GM19099 (cell line): ENCODE results near the gene SBF2.

ENCODE experiments used
- POLR2A ChIP-seq: IDR thresholded peaks from 3 replicates; pipeline ENCODE4 v1.6.1; 2011; ENCODE audit warnings: low read depth; ENCODE audit not compliant: insufficient read length; ENCODE audit errors: extremely low read depth

SBF2 gene

GRCh38 chr11:9861860-9862725 lies 431.9 kb downstream of the SBF2 start:
- no peak for TF ChIP-seq POLR2A

- no peak for TF ChIP-seq POLR2A
These were observed 434.3 kb downstream of the SBF2 start for GRCh38 chr11:9859554-9860305.

GRCh38 chr11:9858822-9859221 lies 435.2 kb downstream of the SBF2 start:
- TF ChIP-seq POLR2A = no peak

- TF ChIP-seq POLR2A = no peak
These were observed 435.8 kb downstream of the SBF2 start for GRCh38 chr11:9858218-9858617.

DNA sequence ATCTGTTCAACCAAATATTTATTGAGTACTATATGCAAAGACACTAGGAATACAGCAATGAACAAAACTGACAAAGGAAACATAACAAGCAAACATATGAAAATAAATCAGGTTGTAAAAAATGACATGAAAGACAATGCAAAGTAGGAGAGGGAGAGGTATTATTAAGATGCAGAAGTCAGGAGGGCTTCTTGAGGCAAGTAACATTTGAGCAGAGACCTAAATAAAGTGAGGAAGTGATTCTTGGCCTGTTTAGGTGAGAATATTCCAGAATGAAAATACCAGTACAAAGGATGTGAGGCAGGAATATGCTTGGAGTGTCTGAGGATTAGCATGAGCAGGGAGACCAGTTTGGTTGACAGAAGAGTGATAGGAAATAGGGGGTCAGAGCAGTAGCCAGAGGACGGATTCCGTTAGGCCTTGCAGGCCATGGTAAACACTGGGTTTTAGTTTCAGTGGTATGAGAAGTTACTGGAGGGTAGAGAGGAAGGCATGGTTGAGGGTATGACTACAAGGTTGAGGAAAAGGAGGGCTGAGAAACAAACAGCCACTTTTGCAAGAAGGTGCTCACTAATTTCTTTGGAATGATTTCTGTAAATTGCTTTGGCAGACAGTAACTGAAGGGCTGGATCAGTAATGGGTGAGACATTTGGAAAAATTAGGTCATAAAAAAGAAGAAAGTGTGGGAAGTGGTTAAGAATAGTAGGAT lies 438.3 kb downstream of the SBF2 start:
- TF ChIP-seq POLR2A = no peak

DNA sequence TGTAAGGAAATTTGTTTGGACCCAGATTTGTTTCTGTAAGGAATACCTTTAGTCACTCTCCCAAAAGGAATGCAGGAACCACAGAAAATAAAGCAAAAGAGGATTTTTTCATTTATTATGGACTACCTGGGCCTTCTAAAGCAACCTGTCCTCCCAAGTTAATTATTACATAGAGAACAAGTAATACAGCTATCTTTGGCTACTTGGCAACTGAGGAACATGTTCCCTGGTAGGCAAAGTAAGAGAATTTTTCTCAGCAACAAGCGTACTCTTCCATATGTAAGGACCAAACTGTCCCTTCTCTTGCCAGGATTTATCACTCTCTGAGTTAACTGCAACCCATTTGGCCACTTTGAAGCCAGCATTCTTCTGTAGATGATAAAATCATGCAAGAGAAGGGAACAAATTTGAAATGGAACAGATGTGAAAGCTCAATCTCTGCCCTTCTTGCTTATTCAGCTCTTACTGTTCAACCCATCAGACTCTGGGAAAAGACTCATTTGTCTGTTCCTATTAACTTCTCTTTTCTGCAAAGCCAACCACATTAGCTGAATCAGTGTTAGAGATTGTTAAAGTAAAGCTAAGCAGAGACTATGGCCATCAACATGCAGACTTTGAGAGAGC lies 440.0 kb downstream of the SBF2 start:
- TF ChIP-seq POLR2A = no peak

DNA sequence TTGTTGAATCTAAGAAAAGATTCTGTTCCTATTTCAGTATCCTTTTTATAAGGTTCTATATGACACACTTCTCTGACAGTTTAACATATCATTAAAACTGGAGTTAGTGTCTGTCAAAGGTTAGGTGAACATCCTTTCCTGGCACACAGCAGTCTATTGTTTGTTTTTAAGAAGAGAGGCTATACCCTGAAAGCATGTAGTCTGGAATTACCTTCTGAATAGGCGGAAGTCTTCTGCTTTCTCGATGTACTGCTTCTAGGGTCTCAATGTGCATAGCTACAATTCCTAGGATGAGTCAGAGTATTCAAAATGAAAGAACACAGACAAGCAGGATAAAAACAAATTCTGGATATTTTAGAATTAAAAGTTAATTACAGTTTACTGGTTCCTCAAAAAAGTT lies 441.6 kb downstream of the SBF2 start:
- no peak for TF ChIP-seq POLR2A

DNA sequence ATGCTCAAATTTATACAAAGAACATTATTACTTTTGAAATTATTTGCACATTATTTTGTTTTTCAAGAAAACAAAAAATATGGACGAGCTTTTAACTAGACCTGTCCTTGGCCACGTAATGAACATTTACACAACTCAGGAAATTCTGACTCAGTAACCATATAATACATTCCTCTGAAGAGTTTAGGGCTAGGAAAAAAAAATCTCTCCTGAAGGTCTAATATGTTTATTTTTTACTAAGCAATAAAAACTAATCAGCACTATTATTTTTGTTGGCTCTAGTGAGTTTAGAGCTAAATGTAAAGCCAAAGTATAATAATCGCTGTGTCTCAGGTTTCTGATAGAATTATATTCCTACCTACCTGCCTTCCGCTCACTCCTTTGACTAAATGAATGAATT lies 442.7 kb downstream of the SBF2 start:
- no peak for TF ChIP-seq POLR2A

- TF ChIP-seq POLR2A = no peak
These were observed 443.7 kb downstream of the SBF2 start for GRCh38 chr11:9850224-9850895.

- TF ChIP-seq POLR2A = no peak
These were observed 444.6 kb downstream of the SBF2 start for GRCh38 chr11:9849389-9849788.

DNA sequence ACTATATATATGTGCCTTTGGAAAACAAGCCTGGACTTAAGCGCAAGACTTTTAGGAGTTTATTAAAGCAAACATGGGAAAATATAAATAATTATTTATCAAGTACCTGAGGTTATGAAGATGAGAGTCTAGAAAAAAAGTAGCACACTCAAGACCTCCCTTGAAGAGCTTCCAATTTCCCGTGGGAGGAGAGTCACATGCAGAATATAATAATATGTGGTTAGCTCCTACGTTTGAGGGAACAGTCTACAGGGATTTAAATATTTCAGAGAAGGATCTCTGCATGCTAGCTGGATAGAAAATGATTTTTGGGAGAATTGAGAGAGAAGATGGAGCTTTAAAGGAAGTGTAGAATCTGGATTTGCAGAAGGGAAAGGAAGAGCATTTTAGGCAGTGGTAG lies 446.4 kb downstream of the SBF2 start:
- TF ChIP-seq POLR2A = no peak

- TF ChIP-seq POLR2A = no peak
These were observed 451.1 kb downstream of the SBF2 start for GRCh38 chr11:9842923-9843322.

DNA sequence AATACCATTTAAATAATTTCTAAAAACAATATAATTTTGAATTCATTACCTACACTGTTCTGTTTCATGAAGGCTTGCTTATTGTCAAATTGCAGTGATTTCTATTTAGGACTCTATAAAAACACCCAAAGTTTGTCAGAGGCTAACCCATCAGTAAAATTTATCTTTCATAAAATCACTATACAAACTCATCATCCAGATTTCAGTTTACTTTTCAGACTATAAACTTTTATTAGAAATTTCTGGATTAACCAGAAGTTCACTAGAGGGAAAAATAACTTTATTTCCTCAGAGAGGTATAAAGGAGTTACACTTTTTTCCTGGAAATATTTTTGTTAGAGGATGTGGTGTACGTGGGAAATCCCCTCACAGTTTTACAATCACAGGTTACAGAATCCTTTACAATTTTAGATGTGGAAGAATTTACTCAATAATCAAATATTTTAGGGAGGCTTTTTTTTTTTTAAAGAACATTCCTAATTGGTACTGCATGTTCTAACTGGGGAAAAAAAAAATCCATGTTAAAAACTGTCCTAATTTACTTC lies 453.5 kb downstream of the SBF2 start:
- no peak for TF ChIP-seq POLR2A

GRCh38 chr11:9839550-9839949 lies 454.5 kb downstream of the SBF2 start:
- no peak for TF ChIP-seq POLR2A
